HG03097 (cell line): Measurements from ENCODE around the gene LGALS7B.
"Not testable (repeated sequence)": the region's sequence is repeated elsewhere in the genome, so short reads cannot be mapped to it uniquely, and the experiment has no call there.

ENCODE experiments used
- ATAC-seq: cut with Tn5 transposase; IDR thresholded peaks from one replicate; pipeline ENCODE4 v1.9.1; 2021; ENCODE audit not compliant: unreplicated experiment, low FRiP score

The LGALS7B gene

GRCh38 chr19:38816131-38816750 lies 27.2 kb downstream of the LGALS7B start:
- no peak for ATAC-seq

- ATAC-seq: no peak
Measured at GRCh38 chr19:38817081-38817480, 28.1 kb downstream of the LGALS7B start.

DNA sequence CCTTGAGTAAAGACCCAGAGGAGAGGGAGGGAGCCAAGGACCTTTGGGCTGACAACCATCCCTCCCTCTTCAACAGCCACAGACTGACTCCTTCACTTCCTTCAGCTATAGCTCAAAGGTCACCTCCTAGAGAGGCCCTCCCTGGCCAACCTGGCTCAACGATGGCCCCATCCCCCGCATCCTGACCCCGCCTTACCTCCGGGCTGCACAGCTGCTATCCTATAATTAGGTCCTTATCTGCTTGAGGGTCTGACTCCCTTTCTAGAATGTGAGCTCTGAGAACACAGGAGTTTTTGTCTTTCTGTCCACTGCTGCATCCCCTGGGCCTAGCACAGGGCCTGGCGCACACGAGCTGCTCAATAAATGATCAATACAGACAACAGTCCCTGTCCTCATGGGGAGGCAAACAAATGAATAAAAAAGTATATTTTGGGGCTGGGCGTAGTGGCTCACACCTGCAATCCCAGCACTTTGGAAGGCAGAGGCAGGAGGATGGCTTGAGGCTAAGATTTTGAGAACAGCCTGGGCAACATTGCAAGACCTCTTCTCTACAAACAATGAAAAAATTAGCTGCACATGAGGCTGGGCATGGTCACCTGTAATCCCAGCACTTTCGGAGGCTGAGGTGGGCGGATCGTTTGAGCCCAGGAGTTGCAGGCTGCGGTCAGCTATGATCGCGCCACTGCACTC lies 30.4 kb downstream of the LGALS7B start:
- no peak for ATAC-seq

- not testable (repeated sequence) for ATAC-seq
Measured at GRCh38 chr19:38821230-38821825, 32.3 kb downstream of the LGALS7B start.

DNA sequence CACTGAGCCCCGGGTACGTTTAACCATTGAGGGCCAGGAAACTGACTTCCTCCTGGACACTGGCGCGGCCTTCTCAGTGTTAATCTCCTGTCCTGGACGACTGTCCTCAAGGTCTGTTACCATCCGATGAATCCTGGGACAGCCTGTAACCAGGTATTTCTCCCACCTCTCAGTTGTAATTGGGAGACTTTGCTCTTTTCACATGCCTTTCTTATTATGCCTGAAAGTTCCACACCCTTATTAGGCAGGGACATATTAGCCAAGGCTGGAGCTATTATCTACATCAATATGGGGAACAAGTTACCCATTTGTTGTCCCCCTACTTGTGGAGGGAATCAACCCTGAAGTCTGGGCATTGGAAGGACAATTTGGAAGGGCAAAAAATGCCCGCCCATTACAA lies 36.9 kb downstream of the LGALS7B start:
- not testable (repeated sequence) for ATAC-seq

GRCh38 chr19:38826856-38827551 lies 38.0 kb downstream of the LGALS7B start:
- no peak for ATAC-seq

DNA sequence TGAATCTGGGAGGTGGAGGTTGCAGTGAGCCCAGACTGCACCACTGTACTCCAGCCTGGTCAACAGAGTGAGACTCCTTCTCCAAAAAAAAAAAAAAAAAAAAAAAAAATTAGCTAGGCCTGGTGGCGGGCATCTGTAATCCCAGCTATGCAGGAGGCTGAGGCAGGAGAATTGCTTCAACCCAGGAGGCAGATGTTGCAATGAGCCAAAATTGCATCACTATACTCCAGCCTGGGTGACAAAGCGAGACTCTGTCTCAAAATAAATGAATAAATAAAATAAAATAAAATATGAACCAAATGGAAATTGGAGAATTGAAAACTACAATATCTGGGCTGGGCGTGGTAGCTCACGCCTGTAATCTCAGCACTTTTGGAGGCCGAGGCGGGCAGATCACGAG lies 40.2 kb downstream of the LGALS7B start:
- not testable (repeated sequence) for ATAC-seq

DNA sequence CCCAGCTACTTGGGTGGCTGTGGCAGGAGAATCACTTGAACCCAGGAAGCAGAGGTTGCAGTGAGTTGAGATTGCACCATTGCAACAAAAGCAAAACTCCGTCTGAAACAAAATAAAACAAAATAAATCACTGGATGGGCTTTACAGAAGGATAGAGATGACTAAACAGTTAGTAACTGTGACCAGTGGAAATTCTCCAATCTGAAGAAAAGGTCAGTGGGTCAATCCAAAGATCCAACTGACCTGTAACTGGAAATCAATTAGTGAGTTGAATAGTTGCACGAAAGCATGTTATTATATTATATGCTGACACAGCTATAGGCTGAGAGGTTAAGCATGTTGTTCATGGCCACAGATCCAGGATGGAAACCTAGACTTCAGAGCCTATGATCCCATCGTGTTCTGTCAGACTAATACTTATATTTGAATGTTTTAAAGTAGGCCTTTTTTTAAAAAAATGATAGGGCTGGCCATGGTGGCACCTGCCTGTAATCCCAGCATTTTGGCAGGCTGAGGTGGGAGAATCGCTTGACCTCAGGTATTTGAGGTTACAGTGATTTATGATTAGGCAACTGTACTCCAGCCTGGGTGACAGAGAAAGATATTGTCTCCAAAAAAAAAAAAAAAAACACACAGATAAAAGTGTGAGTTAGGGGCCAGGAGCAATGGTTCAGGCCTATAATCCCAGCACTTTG lies 41.2 kb downstream of the LGALS7B start:
- no peak for ATAC-seq

DNA sequence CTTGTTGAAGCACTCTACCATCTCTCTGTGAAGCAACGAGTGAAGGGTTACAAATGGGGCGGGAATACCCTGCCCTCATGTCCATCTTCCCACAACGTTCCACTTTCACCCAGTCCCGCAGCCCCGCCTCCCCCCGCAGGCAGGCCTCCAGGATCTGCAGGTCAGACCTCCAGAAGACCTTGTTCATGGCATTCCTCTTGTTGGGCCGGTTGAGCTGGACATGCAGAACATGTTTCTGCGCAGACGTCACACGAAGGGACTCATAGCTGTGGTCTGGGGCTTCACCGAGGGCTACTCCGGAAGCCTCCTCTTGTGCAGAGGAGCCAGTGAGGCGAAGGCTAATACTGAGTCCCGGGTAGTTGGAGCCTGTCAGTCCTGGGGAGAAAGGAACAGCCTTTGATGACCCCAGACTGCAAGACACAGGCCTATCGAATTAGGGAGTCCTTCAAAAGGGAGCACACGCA lies 42.2 kb downstream of the LGALS7B start:
- ATAC-seq: peak; percentile 38

DNA sequence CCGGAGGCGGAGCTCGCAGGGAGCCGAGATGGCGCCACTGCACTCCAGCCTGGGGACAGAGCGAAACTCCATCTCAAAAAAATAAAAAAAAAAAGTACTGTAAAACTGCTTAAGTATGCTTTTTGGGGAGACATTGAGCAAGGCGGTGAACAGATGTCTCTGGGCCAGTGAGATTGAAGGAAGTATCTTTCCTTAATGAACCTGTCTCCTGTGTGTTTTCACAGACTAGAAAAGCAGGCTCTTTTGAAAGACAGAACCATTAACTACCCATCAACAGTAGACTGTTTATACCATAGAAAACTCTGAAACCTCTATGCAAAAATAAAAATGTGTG lies 44.1 kb downstream of the LGALS7B start:
- no peak for ATAC-seq

DNA sequence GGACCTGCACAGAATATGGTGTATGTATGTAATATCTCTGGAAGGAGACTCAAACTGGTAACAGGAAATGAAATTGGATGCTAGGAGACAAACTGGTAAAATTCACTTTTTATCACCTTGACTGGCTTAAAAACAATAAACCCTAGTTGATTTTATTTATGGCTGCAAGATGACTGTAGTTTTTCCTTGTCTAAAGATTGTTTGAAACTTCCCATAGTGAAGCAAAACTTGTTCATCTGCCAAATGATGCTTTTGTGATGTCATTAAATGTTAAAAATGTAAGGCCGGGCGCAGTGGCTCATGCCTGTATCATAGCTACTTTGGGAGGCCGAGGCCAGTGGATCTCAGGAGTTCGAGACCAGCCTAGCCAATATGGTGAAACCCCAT lies 45.1 kb downstream of the LGALS7B start:
- no peak for ATAC-seq

DNA sequence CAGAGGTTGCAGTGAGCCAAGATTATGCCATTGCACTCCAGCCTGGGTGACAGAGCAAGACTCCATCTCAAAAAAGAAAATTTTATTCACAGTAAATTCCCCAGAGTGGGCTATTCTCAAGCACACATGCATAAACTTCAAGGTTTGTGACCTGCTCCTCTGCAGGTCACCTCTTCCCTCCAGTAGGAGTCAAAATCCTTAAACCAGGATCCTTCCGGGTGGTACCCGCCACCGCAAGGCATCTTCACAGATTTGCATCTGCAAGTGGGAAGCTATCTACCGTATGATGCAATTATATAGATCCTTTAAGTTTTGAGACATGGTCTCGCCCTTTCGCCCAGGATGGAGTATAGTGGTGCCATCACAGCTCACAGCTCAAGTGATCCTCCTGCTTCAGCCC lies 45.6 kb downstream of the LGALS7B start:
- no peak for ATAC-seq

- no peak for ATAC-seq
Measured at GRCh38 chr19:38836159-38836982, 47.4 kb downstream of the LGALS7B start.

DNA sequence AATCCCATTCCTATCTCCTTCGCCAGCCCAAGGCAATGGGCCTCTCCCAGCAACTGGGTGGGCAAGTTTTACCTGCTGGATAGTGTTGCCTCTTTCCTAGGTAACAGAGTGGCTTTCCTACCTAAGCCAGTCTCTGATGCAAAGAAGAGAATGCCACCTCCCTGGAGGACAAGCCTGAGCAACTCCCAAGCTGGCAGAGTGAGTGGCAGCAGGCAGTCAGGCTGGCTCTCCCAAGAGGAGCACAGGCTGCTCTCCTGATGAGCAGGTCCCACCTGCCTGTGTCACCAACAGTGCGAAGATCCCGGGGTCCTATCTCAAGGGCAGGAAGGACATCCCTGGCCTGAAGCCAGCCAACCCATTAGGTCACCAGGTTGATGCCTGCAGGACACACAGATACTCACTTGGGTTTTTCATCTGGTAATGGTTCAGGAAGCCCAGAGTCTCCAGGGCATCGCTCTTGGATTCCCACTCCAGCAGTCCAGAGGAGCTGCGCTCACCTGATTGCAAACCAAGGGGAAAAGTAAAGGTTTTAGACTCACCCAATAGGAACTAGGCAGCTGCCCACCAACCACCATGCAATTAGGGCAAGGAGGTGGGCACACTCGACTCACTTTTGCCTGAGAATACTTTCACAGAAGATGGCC lies 48.1 kb downstream of the LGALS7B start:
- ATAC-seq: no peak

DNA sequence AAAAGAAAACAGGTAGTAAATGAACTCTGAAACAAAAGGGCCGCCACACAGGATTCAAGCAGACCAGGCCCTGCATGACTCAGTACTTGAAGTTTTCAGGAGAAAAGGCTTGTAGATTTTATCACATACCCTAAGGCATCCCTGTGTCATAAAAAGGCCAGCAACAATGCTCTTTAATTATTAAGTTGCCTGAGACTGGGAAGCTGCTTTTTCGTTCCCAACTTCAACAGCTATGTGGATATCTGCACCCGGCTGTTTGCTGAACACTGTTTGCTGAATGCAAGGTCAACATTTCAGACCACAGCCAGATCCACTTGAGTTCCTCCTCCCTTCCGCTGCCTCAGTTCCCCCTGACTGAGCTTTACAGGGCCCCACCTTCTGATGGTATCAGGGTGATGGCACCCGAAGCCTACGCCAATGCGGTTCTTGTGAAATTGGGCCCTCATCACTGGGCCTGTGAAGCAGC lies 48.7 kb downstream of the LGALS7B start:
- no peak for ATAC-seq

DNA sequence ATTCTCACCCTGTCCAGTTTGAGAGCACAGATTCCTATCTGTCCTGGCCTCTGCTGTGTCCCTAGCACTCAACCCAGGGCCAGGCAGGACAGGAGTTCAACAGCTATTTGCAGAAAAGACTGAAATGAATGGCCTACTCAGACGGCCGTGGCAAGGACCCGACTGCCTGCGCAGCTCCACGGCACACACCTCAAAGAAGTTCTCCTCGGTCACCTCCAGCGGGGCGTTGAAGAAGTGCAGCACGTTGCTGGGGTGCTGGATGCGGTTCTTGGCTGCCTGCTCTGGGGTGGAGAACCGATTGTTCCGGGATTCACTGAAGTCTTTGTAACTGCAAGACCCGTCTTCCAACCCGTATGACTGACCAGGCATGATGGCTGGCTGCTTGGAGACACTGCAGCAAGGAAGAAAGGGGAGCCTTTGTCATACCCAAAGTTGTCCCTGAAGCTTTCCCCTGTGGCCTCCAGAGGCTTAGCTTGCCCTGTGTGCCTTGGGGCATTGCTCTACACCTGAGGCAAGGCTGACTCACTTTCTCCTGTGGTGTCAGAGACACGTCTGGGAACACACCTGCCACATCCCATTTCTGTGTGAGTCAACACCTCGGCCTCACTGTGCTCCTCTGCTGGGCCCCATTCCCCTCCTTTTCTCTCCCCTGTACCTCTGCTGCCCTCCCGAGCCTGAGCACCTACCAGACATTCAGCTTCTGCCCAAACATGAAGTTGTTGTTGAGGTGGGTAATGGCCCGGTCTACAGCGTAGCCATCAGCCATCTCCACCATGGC lies 49.4 kb downstream of the LGALS7B start:
- ATAC-seq: no peak

- no peak for ATAC-seq
Measured at GRCh38 chr19:38838986-38839761, 50.2 kb downstream of the LGALS7B start.
